Endothelial cell of umbilical vein (primary cell): ENCODE measurements around the gene PEX19. TPM values are rescaled to one million over a fixed set of nuclear protein-coding genes. Genes with fewer than 3 reads are reported as not detected.

Experiments
- BruUV-seq: library from RNA; stranded (reverse); fragments of 400-500 nt; replicated peaks from 2 replicates; lab custom pipeline; 2021; lab: Mats Ljungman, UMichigan
- CTCF ChIA-PET: fragments of 300-600, 350-600 bp; sonication (Branson Sonifier 250); formaldehyde crosslinking; loops from one replicate; lab custom pipeline; 2021; ENCODE audit warnings: antibody characterized with exemption, inconsistent platforms; lab: Charles Lee
- POLR2A ChIA-PET: fragments of 300-600, 350-600 bp; sonication (Branson Sonifier 250); formaldehyde crosslinking; loops from one replicate; lab custom pipeline; 2021; ENCODE audit warnings: antibody characterized with exemption, inconsistent platforms; lab: Charles Lee
- DNase-seq: peaks from one replicate; pipeline ENCODE4 v3.0.0-alpha.2; 2011; ENCODE audit warnings: low read depth, low spot score
- FAIRE-seq: peaks from 2 replicates; lab custom pipeline; 2011; peaks lifted over from hg19 to GRCh38; lab: Jason Lieb, UNC
- H2AFZ ChIP-seq: 2 replicates; pipeline ENCODE4 v1.6.0; 2012; ENCODE audit warnings: low read depth, low read length, control low read depth, inconsistent platforms
- H3K27ac ChIP-seq: 2 replicates; pipeline ENCODE4 v1.5.1; 2011; ENCODE audit warnings: low read depth, mild to moderate bottlenecking, control low read depth, low read length, moderate library complexity; ENCODE audit not compliant: insufficient read depth
- H3K27me3 ChIP-seq, 2 experiments: 2 replicates each; pipeline versions ENCODE4 v1.6.0 to v1.6.1; 2011; ENCODE audit warnings: low read length in 2 of 2, mixed read lengths in 1 of 2; ENCODE audit not compliant: control insufficient read depth in 2 of 2, insufficient read depth in 2 of 2
- H3K36me3 ChIP-seq, 2 experiments: 2 replicates in 1 of 2; 3 replicates in 1 of 2; pipeline ENCODE4 v1.5.1; 2011; ENCODE audit warnings: low read length in 2 of 2, mild to moderate bottlenecking in 1 of 2, moderate library complexity in 1 of 2; ENCODE audit not compliant: control insufficient read depth in 2 of 2, insufficient read depth in 2 of 2; ENCODE audit errors: extremely low read depth in 1 of 2
- H3K4me1 ChIP-seq: 3 replicates; pipeline ENCODE4 v1.5.1; 2011; ENCODE audit warnings: mild to moderate bottlenecking, low read length; ENCODE audit not compliant: control insufficient read depth, insufficient read depth; ENCODE audit errors: extremely low read depth
- H3K4me2 ChIP-seq: 2 replicates; pipeline ENCODE4 v1.6.1; 2011; ENCODE audit warnings: low read length, control low read depth, mixed read lengths; ENCODE audit not compliant: insufficient read depth
- H3K4me3 ChIP-seq, 3 experiments: fragments of 200-600 bp in 1 of 3; sonication (generic), shearing (Covaris generic) in 1 of 3; replicated peaks in 1 of 3; 2 replicates each; pipeline ENCODE4 v1.5.1; 2011 to 2016; ENCODE audit warnings: control low read depth in 3 of 3, low read length in 3 of 3, mild to moderate bottlenecking in 2 of 3, inconsistent platforms in 1 of 3, low read depth in 1 of 3, moderate library complexity in 1 of 3; ENCODE audit not compliant: insufficient read depth in 1 of 3
- H3K79me2 ChIP-seq: 2 replicates; pipeline ENCODE4 v1.6.0; 2012; ENCODE audit warnings: low read length, inconsistent platforms; ENCODE audit not compliant: control insufficient read depth, insufficient read depth
- H3K9ac ChIP-seq: replicated peaks from 2 replicates; pipeline ENCODE3; 2011; ENCODE audit warnings: low read length, control low read depth; ENCODE audit not compliant: insufficient read depth; ENCODE audit errors: extremely low read depth
- H3K9me1 ChIP-seq: replicated peaks from 3 replicates; pipeline ENCODE4 v1.6.0; 2011; ENCODE audit warnings: mild to moderate bottlenecking, low read length; ENCODE audit not compliant: control insufficient read depth, insufficient read depth; ENCODE audit errors: extremely low read depth
- H3K9me3 ChIP-seq: replicated peaks from 2 replicates; pipeline ENCODE4 v1.5.1; 2012; ENCODE audit warnings: low read length, inconsistent platforms; ENCODE audit not compliant: control insufficient read depth, insufficient read depth
- H4K20me1 ChIP-seq: replicated peaks from 2 replicates; pipeline ENCODE3; 2011; ENCODE audit warnings: mild to moderate bottlenecking, low read length; ENCODE audit not compliant: control insufficient read depth, insufficient read depth; ENCODE audit errors: extremely low read depth
- EZH2 ChIP-seq: IDR thresholded peaks from 2 replicates; pipeline ENCODE4 v1.6.1; 2012; ENCODE audit warnings: borderline replicate concordance, low read depth, mild to moderate bottlenecking, moderate library complexity, low read length, inconsistent platforms; ENCODE audit not compliant: severe bottlenecking
- FOS ChIP-seq: IDR thresholded peaks from 2 replicates; pipeline ENCODE4 v1.6.1; 2011; ENCODE audit warnings: mild to moderate bottlenecking, low read length, moderate library complexity, borderline replicate concordance; ENCODE audit not compliant: insufficient read depth
- GATA2 ChIP-seq: IDR thresholded peaks from 2 replicates; pipeline ENCODE4 v1.7.0; 2011; ENCODE audit warnings: low read depth, mild to moderate bottlenecking, moderate library complexity, mixed read lengths, low read length; ENCODE audit not compliant: insufficient read length, insufficient read depth
- JUN ChIP-seq: IDR thresholded peaks from 2 replicates; pipeline ENCODE4 v1.6.1; 2011; ENCODE audit warnings: borderline replicate concordance, low read depth; ENCODE audit not compliant: insufficient read length, insufficient read depth
- MYC ChIP-seq: IDR thresholded peaks from one replicate; pipeline ENCODE4 v1.6.1; 2011; ENCODE audit warnings: mild to moderate bottlenecking, low read depth, low read length
- POLR2A ChIP-seq: IDR thresholded peaks from 2 replicates; pipeline ENCODE4 v1.6.1; 2012; ENCODE audit warnings: low read depth, mild to moderate bottlenecking, control low read depth, low read length
- POLR2AphosphoS5 ChIP-seq: IDR thresholded peaks from 2 replicates; pipeline ENCODE4 v1.6.1; 2012; ENCODE audit warnings: low read depth, mild to moderate bottlenecking, control low read depth, low read length, moderate library complexity; ENCODE audit not compliant: insufficient read depth
- dilution Hi-C: fragments of 300-500 bp; cut with MboI; formaldehyde crosslinking; loops from one replicate; pipeline ENCODE4 v1.15.0; 2019; ENCODE audit warnings: low sequenced_read_pairs; ENCODE audit not compliant: extremely low pct_ligation_motif_present
- intact Hi-C: fragments of 100-400 bp; cut with micrococcal nuclease; formaldehyde crosslinking; loops from one replicate; pipeline ENCODE4 v1.10.0; 2022
- polyA plus RNA-seq, 4 experiments: library from polyadenylated mRNA; depleted of rRNA in 3 of 4; stranded (reverse) in 3 of 4; unstranded in 1 of 4; fragments of >200 nt; gene quantifications; 2 replicates each; pipeline versions ENCODE4 v1.2.1 to v1.2.3, GENCODE V29; 2011 to 2012; ENCODE audit warnings: missing spikeins in 1 of 4
- total RNA-seq: library from RNA; stranded (reverse); gene quantifications from 2 replicates; pipeline ENCODE4 v1.2.3, GENCODE V29; 2021
- TF ChIP-seq, protein P1 (sequence below), 2 donors: IDR thresholded peaks; 1 replicate in 1 of 2; 2 replicates in 1 of 2; pipeline ENCODE4 v1.5.1; 2011; ENCODE audit warnings: low read length in 2 of 2, mild to moderate bottlenecking in 2 of 2, moderate library complexity in 2 of 2, control low read depth in 1 of 2, inconsistent platforms in 1 of 2, low read depth in 1 of 2; ENCODE audit not compliant: insufficient read depth in 1 of 2; ENCODE audit errors: extremely low read depth in 1 of 2
- TF ChIP-seq, protein P2 (sequence below): IDR thresholded peaks from 2 replicates; pipeline ENCODE4 v1.6.1; 2011; ENCODE audit not compliant: insufficient read depth, insufficient read length

PEX19 gene
- total and polyA plus RNA-seq, 2 donors (not counting 3 experiments of a cell fraction or from before 2014, with no cell fraction given): 24.4 to 38.4 TPM

DNA sequence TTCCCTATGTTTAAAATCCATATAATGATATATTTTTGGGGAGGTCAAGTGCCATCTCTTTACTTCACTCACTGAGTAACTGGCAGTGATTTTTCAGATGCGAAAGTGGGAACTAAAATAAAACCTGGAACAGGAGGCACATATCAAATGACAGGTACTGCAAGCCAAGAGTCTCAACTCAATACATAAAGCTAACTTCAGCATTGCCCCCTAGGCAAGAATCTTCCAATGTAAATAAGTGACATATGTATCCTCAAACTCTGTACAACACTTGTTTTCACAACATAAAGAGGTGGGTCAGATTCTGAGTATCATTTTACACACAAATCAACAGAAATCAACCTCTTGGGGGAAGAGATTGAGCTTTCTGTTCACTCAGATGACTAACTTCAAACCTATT is 40.7 kb downstream of the PEX19 start:
- no peak for TF ChIP-seq POLR2AphosphoS5
- TF ChIP-seq GATA2: no peak
- TF ChIP-seq, protein P1, sequence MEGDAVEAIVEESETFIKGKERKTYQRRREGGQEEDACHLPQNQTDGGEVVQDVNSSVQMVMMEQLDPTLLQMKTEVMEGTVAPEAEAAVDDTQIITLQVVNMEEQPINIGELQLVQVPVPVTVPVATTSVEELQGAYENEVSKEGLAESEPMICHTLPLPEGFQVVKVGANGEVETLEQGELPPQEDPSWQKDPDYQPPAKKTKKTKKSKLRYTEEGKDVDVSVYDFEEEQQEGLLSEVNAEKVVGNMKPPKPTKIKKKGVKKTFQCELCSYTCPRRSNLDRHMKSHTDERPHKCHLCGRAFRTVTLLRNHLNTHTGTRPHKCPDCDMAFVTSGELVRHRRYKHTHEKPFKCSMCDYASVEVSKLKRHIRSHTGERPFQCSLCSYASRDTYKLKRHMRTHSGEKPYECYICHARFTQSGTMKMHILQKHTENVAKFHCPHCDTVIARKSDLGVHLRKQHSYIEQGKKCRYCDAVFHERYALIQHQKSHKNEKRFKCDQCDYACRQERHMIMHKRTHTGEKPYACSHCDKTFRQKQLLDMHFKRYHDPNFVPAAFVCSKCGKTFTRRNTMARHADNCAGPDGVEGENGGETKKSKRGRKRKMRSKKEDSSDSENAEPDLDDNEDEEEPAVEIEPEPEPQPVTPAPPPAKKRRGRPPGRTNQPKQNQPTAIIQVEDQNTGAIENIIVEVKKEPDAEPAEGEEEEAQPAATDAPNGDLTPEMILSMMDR (IDR thresholded peaks at IDR 0.05; ENCODE audit: extremely low read depth in 1 of 2, insufficient read depth in 1 of 2, low read depth in 1 of 2, low read length in 2 of 2): no peak
- TF ChIP-seq MYC: no peak
- TF ChIP-seq POLR2A: no peak
- no peak for TF ChIP-seq FOS
- TF ChIP-seq, protein P2, sequence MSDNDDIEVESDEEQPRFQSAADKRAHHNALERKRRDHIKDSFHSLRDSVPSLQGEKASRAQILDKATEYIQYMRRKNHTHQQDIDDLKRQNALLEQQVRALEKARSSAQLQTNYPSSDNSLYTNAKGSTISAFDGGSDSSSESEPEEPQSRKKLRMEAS: no peak
- no peak for TF ChIP-seq JUN
- TF ChIP-seq EZH2: no peak
- Histone ChIP-seq H3K9me3 (no peaks in the 10 kb centered on the region), H2AFZ (no peak overlapping the region), H3K79me2 (peaks cover 31% of the 10 kb centered on the region), H3K36me3 (peaks cover 4 to 10% of the 10 kb centered on the region in 2 experiments), H4K20me1 (no peaks in the 10 kb centered on the region), H3K27ac (no peak overlapping the region), H3K4me3 (no peak overlapping the region), H3K4me2 (no peak overlapping the region), H3K9ac (no peak overlapping the region), H3K27me3 (no peaks in the 10 kb centered on the region), H3K4me1 (peaks cover 5% of the 10 kb centered on the region), H3K9me1 (no peaks in the 10 kb centered on the region)
- ChIA-PET CTCF (interaction anchor here (0.8 to 7.5 kb wide), 10 partner anchors 8 to 158 kb away, joined by 3 to 61 read pairs (median 4); no protein-coding TSS in a partner anchor), POLR2A (no interaction called here)
- dilution Hi-C loops: no loop called here
- DNase-seq: peak; percentile 28
- BruUV-seq: no TSS peak
- peak; percentile 44 for FAIRE-seq
- intact Hi-C loops: no loop called here
